Stimulated activated CD8-positive, alpha-beta memory T cell treated with anti-CD3 and anti-CD28 coated beads, Interleukin-15, amount 100 ng/mL, for 4 hours (primary cell): Measurements from ENCODE around the gene C1QTNF1.

Source experiments
- DNase-seq, 2 donors: peaks; one replicate each; pipeline ENCODE4 v3.0.0-alpha.2; 2020; ENCODE audit warnings: low read depth in 2 of 2

The C1QTNF1 gene, protein sequence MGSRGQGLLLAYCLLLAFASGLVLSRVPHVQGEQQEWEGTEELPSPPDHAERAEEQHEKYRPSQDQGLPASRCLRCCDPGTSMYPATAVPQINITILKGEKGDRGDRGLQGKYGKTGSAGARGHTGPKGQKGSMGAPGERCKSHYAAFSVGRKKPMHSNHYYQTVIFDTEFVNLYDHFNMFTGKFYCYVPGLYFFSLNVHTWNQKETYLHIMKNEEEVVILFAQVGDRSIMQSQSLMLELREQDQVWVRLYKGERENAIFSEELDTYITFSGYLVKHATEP

DNA sequence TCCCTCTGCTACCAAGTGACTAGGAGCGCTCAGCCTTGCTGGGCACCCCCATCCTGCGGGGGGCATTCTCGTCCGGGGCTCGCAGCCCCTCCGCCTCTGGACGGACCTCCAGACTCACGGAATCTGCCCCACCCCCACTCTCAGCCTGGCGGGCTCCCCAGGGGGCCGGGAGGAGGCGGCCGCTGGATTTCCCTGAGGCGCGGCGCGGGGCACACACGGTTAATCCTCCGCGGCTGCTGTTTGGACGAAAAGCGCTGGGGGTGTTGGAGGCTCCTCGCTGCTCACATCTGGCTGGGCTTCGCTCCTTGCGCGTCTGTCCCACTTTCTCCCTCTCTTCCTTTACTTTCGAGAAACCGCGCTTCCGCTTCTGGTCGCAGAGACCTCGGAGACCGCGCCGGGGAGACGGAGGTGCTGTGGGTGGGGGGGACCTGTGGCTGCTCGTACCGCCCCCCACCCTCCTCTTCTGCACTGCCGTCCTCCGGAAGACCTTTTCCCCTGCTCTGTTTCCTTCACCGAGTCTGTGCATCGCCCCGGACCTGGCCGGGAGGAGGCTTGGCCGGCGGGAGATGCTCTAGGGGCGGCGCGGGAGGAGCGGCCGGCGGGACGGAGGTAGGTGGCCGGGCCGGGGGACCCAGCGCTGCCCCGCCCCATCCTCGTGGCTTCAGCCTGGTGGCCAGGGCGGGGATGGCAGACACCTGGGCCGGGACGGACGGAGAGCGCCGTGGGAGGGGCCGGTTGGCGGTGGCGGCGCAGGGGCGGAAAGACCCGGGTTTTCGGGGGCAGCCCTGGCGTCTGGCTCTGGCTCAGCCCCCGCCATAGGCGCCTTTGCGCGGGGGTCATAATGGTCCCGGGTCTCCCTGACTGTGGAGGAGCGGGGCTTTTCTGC, at the start of gene C1QTNF1:
TSS of gene C1QTNF1 (plus strand) at position 284 of the 886 bp plus-strand sequence. CDS start 19,800 bp downstream, outside the sequence.
- no peak for DNase-seq

DNA sequence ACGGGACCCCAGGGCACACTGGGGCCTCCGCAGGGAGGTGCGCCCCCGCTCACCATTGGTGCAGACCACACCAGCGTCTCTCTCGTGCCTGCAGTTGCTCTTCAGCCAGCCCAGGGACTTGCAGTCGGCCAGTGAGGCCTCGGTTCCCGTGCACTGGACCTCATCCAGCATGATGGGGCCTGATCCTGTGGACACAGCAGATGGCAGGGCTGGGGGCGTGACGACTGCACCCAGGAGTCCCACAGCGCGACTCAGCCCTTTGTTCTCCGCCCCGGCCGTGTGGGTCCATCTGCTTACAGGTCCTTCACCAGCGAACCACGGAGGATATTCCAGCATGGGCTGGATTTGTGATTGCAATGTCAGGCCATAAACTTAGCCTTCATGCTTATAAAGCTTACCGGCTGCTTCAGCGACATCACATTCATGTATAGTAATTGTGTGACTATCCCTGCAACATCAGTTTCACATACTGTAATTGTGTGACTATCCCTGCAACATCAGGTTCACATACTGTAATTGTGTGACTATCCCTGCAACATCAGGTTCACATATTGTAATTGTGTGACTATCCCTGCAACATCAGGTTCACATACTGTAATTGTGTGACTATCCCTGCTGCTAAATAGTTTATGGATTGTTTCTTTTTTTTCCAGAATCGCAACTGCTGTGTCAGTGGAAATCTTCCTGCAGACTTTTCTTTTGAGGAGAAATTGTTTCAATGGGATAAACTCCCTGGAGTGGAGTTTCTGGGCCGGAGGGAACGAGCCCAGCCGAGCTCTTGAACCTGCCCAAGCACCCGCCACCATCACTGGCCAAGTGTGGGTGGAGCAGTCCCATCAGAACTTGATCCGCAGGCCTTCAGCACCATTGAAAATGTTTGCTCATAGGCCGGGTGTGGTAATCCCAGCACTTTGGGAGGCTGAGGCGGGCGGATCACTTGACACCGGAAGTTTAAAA, 49.1 kb upstream of the C1QTNF1 start:
- no peak for DNase-seq

- DNase-seq = no peak
Observed at GRCh38 chr17:78976907-78977680, 46.9 kb upstream of the C1QTNF1 start.

GRCh38 chr17:78977681-78977943, 46.4 kb upstream of the C1QTNF1 start:
- DNase-seq = no peak

GRCh38 chr17:78977997-78978973, 45.7 kb upstream of the C1QTNF1 start:
- DNase-seq = no peak

GRCh38 chr17:78979780-78980623, 44.0 kb upstream of the C1QTNF1 start, which contains the start of gene LGALS3BP:
Gene LGALS3BP (minus strand): TSS chr17:78979923. CDS start chr17:78977191, 2,732 bp downstream.
- no peak for DNase-seq

DNA sequence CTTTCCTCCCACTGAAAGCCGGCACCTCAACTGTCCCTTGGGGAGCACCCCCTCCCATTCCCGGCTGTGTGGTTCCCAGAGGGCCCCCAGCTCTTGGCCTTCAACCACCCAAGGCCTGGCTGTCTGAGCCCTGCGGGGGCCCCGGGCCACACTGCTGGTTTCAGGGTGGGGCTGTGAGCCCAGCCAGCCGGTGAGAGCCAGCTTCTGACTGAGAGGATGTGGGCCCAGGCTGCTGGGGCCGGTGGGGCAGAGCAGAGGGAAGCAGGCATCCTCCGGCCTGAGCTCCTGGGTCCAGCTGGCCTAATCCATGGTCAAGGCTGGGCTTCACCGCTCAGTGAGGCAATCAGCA, 43.4 kb upstream of the C1QTNF1 start:
- DNase-seq = no peak

DNA sequence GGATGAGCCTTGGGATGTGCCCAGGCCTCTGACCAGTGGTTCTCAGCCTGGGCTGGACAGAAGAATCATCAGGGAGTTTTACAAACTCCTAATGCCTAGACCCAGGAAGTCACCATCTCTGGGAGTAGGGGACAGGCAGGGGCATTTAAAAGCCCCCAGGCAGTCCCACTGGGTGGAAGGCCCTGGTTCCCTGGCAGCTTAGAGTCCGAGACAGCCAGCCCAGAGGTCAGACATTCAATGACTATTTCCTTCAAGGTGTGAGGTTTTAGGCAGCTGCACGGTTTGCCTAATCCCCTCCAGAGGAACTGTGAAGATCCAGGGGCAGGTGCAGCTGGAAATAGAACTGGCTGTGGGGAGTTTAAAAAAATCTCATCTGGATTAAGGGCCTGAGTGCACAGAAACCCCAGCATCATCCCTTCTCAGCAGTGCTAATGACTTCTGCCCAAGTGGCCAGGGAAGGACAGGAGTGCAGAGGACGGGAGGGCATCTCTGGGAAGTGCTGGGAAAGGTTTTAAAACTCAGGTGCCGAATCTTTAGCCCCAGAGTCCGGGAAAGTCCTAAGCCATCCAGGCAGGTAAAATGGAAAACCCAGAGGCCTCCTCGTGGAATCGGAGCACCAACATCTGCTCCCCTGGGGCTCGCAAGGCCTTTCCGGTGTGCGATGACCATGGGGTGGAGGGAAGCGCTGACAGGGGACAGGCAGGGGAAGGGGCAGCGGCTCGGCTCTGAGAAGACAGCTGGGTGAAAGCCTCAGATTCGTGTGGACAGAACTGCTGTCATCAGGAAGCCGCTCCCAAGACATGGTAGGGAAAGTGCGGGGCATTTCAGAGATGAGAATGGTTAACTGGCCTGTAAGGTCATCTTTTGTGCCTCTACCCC, 42.7 kb upstream of the C1QTNF1 start:
- DNase-seq = no peak

- DNase-seq = no peak
Observed at GRCh38 chr17:78985395-78985794, 38.6 kb upstream of the C1QTNF1 start.

DNA sequence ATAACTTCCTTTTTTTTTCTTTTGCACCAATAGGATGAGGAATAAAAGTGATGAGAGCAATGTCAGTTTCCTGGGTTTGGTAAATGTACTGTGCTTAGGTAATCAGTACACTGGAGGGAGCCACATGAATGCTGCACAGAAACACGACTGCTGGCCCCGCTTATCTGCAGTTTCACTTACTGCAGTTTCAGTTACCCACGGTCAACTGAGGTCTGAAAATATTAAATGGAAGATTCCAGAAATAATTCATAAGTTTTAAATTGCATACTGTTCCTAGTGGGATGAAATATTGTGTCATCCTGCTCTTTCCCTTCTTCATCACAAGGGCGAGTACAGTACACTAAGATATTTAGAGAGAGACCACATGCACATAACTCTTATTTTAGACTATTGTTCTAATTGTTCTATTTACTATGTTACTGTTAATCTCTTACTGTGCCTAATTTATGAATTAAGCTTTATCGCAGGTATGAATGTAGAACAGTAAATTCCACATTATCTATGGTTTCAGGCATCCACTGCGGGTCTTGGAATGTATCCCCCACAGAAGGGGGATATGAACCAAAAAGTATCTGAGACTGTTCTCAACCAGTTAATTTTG, 37.8 kb upstream of the C1QTNF1 start:
- no peak for DNase-seq

DNA sequence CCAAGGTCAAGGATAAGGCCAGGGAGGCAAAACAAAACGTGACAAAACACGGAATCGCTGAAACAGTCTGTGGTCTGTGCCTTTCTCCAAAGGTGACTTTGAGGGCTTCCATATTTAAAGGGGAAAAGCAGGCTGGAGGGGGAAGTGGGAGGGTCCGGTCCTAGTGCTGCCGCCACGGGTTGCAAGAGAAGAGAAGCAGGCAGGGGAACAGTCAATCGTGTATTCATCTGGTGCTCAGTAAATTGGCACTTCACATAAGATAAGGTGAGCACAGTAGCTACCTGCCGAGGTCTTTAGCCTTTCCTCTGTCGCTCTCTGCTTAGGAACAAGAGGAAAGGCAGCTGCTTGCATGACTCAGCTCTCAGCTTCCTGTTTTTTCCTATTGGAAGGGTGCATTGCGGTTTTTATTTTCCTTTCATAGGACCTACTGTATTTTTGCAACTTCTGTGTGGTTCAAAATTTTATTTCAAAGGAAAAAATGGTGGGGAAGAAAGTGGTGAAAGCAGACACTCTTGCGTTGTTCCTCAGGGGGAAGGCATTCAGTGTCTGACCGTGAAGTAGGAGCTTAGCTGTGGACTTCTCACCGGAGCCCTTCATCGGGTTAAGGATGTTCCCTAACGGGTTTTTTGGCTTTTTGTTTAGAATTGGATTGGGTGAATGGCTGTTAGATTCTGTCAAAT, 37.2 kb upstream of the C1QTNF1 start:
- DNase-seq = no peak

- no peak for DNase-seq
Observed at GRCh38 chr17:78988152-78988551, 35.8 kb upstream of the C1QTNF1 start.

GRCh38 chr17:78990349-78991016, 33.5 kb upstream of the C1QTNF1 start:
- DNase-seq = no peak

- DNase-seq = no peak
Observed at GRCh38 chr17:78991017-78991738, 32.8 kb upstream of the C1QTNF1 start.

DNA sequence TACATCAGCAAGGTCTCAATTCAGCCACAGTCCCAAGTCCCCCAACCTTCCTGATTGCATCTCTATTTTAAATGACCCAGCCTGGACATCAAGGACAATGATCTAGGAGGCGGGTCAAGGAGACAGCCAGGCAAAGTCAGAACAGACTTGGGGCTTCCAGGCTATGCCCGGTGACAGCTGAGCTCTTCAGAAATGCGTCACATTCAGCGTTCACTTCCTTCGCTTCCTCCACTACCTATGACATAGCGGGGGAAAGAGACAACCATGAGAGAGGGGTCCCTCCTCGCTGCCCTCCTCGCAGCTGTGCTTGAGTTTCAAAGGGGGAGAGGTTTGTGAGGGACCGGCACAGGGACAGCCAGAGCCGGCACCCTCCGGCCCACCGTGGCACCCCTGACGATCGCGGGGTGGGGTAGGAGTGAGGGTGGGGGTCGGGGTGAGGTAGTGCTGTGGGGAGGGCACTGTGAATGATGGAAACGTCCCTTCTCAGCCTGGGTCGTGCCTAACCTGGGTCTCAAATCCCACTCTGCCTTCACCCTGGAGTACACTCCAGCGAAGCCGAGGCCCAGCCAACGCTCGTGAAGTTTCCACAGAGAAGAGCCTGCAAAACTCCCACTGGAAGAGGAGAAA, 31.9 kb upstream of the C1QTNF1 start:
- no peak for DNase-seq
